ENCODE results near the gene RASA3. TPM values are rescaled to one million over a fixed set of nuclear protein-coding genes. Genes with fewer than 3 reads are reported as not detected.

RASA3 gene
- total and polyA plus RNA-seq, 10 of the 15 experiments (the other 5 are each of a cell fraction or from before 2014, with no cell fraction given): 0.79 to 33.9 (median 17.6) TPM

- in situ Hi-C loops (cut with MboI): loop anchor here (5.0 kb wide), 1 partner anchor 41 kb away; no protein-coding TSS in a partner anchor
- Histone ChIP-seq H3K27ac (ENCODE audit: control insufficient read depth, insufficient read depth) (no peak overlapping the region), H3K27me3 (replicated peaks in 1 of 2; ENCODE audit: control insufficient read depth in 2 of 2, insufficient read depth in 2 of 2, low read length in 1 of 2) (no peaks in the 10 kb centered on the region), H2AFZ (ENCODE audit: control insufficient read depth, low read depth, low read length) (no peak overlapping the region), H3K9me3 (replicated peaks; ENCODE audit: control insufficient read depth, insufficient read depth, low read length) (no peaks in the 10 kb centered on the region), H3K4me1 (ENCODE audit: control insufficient read depth, insufficient read depth, low read length) (no peaks in the 10 kb centered on the region), H3K9ac (ENCODE audit: control insufficient read depth, insufficient read depth, low read length) (no peak overlapping the region), H3K4me2 (ENCODE audit: control insufficient read depth, insufficient read depth) (no peak overlapping the region), H3K36me3 (ENCODE audit: control insufficient read depth in 2 of 2, insufficient read depth in 2 of 2, low read length in 1 of 2) (no peaks in the 10 kb centered on the region; a peak in 1 of 4 replicates), H4K20me1 (ENCODE audit: control insufficient read depth, insufficient read depth) (no peaks in the 10 kb centered on the region), H3K79me2 (ENCODE audit: control insufficient read depth, insufficient read depth, low read length) (no peaks in the 10 kb centered on the region), H3K4me3 (no peak overlapping the region)
- CTCF ChIA-PET: no interaction called here
- TF ChIP-seq, protein P1, sequence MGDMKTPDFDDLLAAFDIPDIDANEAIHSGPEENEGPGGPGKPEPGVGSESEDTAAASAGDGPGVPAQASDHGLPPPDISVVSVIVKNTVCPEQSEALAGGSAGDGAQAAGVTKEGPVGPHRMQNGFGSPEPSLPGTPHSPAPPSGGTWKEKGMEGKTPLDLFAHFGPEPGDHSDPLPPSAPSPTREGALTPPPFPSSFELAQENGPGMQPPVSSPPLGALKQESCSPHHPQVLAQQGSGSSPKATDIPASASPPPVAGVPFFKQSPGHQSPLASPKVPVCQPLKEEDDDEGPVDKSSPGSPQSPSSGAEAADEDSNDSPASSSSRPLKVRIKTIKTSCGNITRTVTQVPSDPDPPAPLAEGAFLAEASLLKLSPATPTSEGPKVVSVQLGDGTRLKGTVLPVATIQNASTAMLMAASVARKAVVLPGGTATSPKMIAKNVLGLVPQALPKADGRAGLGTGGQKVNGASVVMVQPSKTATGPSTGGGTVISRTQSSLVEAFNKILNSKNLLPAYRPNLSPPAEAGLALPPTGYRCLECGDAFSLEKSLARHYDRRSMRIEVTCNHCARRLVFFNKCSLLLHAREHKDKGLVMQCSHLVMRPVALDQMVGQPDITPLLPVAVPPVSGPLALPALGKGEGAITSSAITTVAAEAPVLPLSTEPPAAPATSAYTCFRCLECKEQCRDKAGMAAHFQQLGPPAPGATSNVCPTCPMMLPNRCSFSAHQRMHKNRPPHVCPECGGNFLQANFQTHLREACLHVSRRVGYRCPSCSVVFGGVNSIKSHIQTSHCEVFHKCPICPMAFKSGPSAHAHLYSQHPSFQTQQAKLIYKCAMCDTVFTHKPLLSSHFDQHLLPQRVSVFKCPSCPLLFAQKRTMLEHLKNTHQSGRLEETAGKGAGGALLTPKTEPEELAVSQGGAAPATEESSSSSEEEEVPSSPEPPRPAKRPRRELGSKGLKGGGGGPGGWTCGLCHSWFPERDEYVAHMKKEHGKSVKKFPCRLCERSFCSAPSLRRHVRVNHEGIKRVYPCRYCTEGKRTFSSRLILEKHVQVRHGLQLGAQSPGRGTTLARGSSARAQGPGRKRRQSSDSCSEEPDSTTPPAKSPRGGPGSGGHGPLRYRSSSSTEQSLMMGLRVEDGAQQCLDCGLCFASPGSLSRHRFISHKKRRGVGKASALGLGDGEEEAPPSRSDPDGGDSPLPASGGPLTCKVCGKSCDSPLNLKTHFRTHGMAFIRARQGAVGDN (IDR thresholded peaks at IDR 0.05): no peak
- no peak for TF ChIP-seq ZBTB33 (IDR thresholded peaks at IDR 0.05)
- TF ChIP-seq NR2C1 (IDR thresholded peaks at IDR 0.05): no peak
- no peak for TF ChIP-seq JUND (IDR thresholded peaks at IDR 0.05; ENCODE audit: low read depth, low read length)
- TF ChIP-seq PRDM15 (CRISPR knock-in tag; IDR thresholded peaks at IDR 0.05): no peak
- TF ChIP-seq MEF2B (IDR thresholded peaks at IDR 0.05; ENCODE audit: partially characterized antibody, poor library complexity, severe bottlenecking): no peak
- no peak for TF ChIP-seq RUNX3 (IDR thresholded peaks at IDR 0.05; ENCODE audit: low read length)
- TF ChIP-seq MYC (IDR thresholded peaks at IDR 0.05; ENCODE audit: insufficient read depth, insufficient read length, insufficient replicate concordance, low read length, severe bottlenecking): no peak
- TF ChIP-seq POU2F2 (IDR thresholded peaks at IDR 0.05; ENCODE audit: borderline replicate concordance, low read depth, low read length): no peak
- no peak for TF ChIP-seq ESRRA (IDR thresholded peaks at IDR 0.05; ENCODE audit: low read length)
- SMC1A ChIA-PET (ENCODE audit: uncharacterized antibody, unreplicated experiment): no interaction called here
- 78% methylated on average over 19 of the region's 19 CpGs for WGBS (ENCODE audit: insufficient coverage, insufficient replicate concordance, low lambda C conversion rate, missing lambda C conversion rate)
- intact Hi-C loops (cut with micrococcal nuclease; ENCODE audit: unreplicated experiment): no loop called here
- BruUV-seq (replicated peaks): no TSS peak
- POLR2A ChIA-PET: no interaction called here
- ATAC-seq (no peak), FAIRE-seq (no peak), DNase-seq (ENCODE audit: low read depth, low spot score) (no peak)
- RAD21 ChIA-PET (ENCODE audit: unreplicated experiment): no interaction called here
Measured at GRCh38 chr13:113970810-113971470, 161.5 kb downstream of the RASA3 start.

All from GM12878 (cell line).